ENCODE measurements around the gene TBC1D32.

Gene TBC1D32

GRCh38 chr6:121247386-121247785 lies 86.9 kb downstream of the TBC1D32 start:
- DNase-seq (ENCODE audit: extremely low read depth, low read depth): no peak
- no peak for TF ChIP-seq CTCF (IDR thresholded peaks at IDR 0.05; ENCODE audit: low read depth, low read length)

GRCh38 chr6:121242386-121242785 lies 91.9 kb downstream of the TBC1D32 start:
- TF ChIP-seq CTCF (IDR thresholded peaks at IDR 0.05; ENCODE audit: low read depth, low read length): no peak
- no peak for DNase-seq (ENCODE audit: extremely low read depth, low read depth)

- no peak for TF ChIP-seq CTCF (IDR thresholded peaks at IDR 0.05; ENCODE audit: low read depth, low read length)
- no peak for DNase-seq (ENCODE audit: extremely low read depth, low read depth)
These were observed 96.4 kb downstream of the TBC1D32 start for GRCh38 chr6:121237859-121238258.

- TF ChIP-seq CTCF (IDR thresholded peaks at IDR 0.05; ENCODE audit: low read depth, low read length): no peak
- no peak for DNase-seq (ENCODE audit: extremely low read depth, low read depth)
These were observed 97.3 kb downstream of the TBC1D32 start for GRCh38 chr6:121236984-121237383.

- no peak for TF ChIP-seq CTCF (IDR thresholded peaks at IDR 0.05; ENCODE audit: low read depth, low read length)
- DNase-seq (ENCODE audit: extremely low read depth, low read depth): no peak
These were observed 98.9 kb downstream of the TBC1D32 start for GRCh38 chr6:121235386-121235785.

- TF ChIP-seq CTCF (IDR thresholded peaks at IDR 0.05; ENCODE audit: low read depth, low read length): no peak
- no peak for DNase-seq (ENCODE audit: extremely low read depth, low read depth)
These were observed 110.3 kb downstream of the TBC1D32 start for GRCh38 chr6:121223930-121224329.

- no peak for TF ChIP-seq CTCF (IDR thresholded peaks at IDR 0.05; ENCODE audit: low read depth, low read length)
- no peak for DNase-seq (ENCODE audit: extremely low read depth, low read depth)
These were observed 111.1 kb downstream of the TBC1D32 start for GRCh38 chr6:121223212-121223611.
